Tibial nerve (tissue), 4 donors: ENCODE measurements around the gene UMPS.

Experiments
- EP300 ChIP-seq, 2 donors: sonication (generic); formaldehyde crosslinking; IDR thresholded peaks; one replicate each; pipeline ENCODE4 v1.6.1; 2017; ENCODE audit warnings: antibody characterized with exemption in 2 of 2, mild to moderate bottlenecking in 1 of 2
- POLR2A ChIP-seq, 2 donors: fragments of 450-650 bp; IDR thresholded peaks; one replicate each; pipeline ENCODE4 v1.6.1; 2017; ENCODE audit warnings: antibody characterized with exemption in 2 of 2, mild to moderate bottlenecking in 2 of 2, moderate library complexity in 2 of 2
- TF ChIP-seq, protein P1 (sequence below), 5 experiments: fragments of 200-600 bp in 3 of 5; fragments of 450-650 bp in 2 of 5; sonication (generic) in 3 of 5; IDR thresholded peaks; one replicate each; pipeline ENCODE4 v1.5.1; 2016 to 2019; ENCODE audit warnings: antibody characterized with exemption in 5 of 5, mild to moderate bottlenecking in 3 of 5, moderate library complexity in 2 of 5

DNA sequence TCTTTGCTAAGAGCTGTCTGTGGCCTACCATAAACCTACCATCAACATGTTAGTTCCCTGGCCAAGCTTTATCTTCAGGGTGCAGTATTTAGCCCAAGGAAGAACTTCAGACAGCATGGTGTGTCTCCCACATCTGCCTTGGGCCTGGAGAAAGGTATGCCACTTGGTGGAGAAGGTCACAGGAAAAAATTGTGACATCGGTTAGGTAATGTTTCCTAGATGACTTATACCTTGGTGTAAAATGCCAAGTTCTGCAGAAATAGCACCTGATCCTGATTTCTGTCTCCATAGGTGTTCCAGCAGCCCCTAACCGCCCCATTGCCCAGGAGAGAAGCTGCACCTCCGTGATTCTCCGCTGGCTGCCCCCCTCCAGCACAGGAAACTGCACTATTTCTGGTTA lies 33.0 kb upstream of the UMPS start:
- TF ChIP-seq, protein P1, sequence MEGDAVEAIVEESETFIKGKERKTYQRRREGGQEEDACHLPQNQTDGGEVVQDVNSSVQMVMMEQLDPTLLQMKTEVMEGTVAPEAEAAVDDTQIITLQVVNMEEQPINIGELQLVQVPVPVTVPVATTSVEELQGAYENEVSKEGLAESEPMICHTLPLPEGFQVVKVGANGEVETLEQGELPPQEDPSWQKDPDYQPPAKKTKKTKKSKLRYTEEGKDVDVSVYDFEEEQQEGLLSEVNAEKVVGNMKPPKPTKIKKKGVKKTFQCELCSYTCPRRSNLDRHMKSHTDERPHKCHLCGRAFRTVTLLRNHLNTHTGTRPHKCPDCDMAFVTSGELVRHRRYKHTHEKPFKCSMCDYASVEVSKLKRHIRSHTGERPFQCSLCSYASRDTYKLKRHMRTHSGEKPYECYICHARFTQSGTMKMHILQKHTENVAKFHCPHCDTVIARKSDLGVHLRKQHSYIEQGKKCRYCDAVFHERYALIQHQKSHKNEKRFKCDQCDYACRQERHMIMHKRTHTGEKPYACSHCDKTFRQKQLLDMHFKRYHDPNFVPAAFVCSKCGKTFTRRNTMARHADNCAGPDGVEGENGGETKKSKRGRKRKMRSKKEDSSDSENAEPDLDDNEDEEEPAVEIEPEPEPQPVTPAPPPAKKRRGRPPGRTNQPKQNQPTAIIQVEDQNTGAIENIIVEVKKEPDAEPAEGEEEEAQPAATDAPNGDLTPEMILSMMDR (IDR thresholded peaks at IDR 0.05): no peak
- no peak for TF ChIP-seq POLR2A (IDR thresholded peaks at IDR 0.05)
- TF ChIP-seq EP300 (IDR thresholded peaks at IDR 0.05): no peak
